Psoas muscle (tissue), 8 donors: ENCODE results near the gene RIBC2. TPM values are rescaled to one million over a fixed set of nuclear protein-coding genes. Genes with fewer than 3 reads are reported as not detected.
A peak's percentile ranks its signal among the peaks of the same experiment; 100 is the strongest.

Source experiments
- ATAC-seq, 4 donors: fragments of 200-7000 bp; cut with Tn5 transposase; one replicate each; pipeline ENCODE4 v1.9.1; 2020; ENCODE audit warnings: moderate library complexity in 3 of 4, mild to moderate bottlenecking in 2 of 4
- DNase-seq, 2 donors: peaks; one replicate each; pipeline ENCODE4 v3.0.0-alpha.2; 2020
- H3K27ac ChIP-seq: fragments of 200-600 bp; one replicate; pipeline ENCODE4 v1.8.0; 2022
- H3K27me3 ChIP-seq, 3 donors: fragments of 200-600 bp in 1 of 3; one replicate each; pipeline versions ENCODE4 v1.6.1 to v1.8.0; 2013 to 2022; ENCODE audit warnings: low read length in 2 of 3, mild to moderate bottlenecking in 2 of 3, moderate library complexity in 1 of 3; ENCODE audit not compliant: insufficient read depth in 3 of 3
- H3K36me3 ChIP-seq, 2 donors: fragments of 200-600 bp in 1 of 2; one replicate each; pipeline versions ENCODE4 v1.6.1 to v1.8.0; 2013 to 2022; ENCODE audit warnings: low read depth in 1 of 2, mild to moderate bottlenecking in 1 of 2, moderate library complexity in 1 of 2; ENCODE audit not compliant: insufficient read depth in 1 of 2
- H3K4me1 ChIP-seq: fragments of 200-600 bp; one replicate; pipeline ENCODE4 v1.8.0; 2022
- H3K4me3 ChIP-seq: fragments of 200-600 bp; one replicate; pipeline ENCODE4 v1.8.0; 2022; ENCODE audit warnings: mild to moderate bottlenecking
- H3K9me3 ChIP-seq: fragments of 200-600 bp; one replicate; pipeline ENCODE4 v1.8.0; 2022
- WGBS, 3 donors: extraction: QIAGEN DNeasy Blood & Tissue Kit; methylation state at CpG; one replicate each; pipeline versions ENCODE4 v1.1.6 to v1.1.7; 2013; 5-methylcytosine and 5-hydroxymethylcytosine counted together
- intact Hi-C, 2 donors: fragments of 100-400 bp; cut with DNase I; formaldehyde crosslinking; loops; one replicate each; pipeline versions ENCODE4 v1.11.0 to v1.14.2; 2022
- polyA plus RNA-seq, 3 donors: library from polyadenylated mRNA; stranded (reverse); fragments of 200-250 nt; gene quantifications; one replicate each; pipeline ENCODE4 v1.2.3, GENCODE V29; 2013
- total RNA-seq, 4 donors: library from RNA; stranded (reverse); fragmentation: NEBNext Ultra II Directional in 2 of 4; extraction: Animal tissue kit (Norgen Biotek cat#: 25700) in 2 of 4; gene quantifications; one replicate each; pipeline versions ENCODE4 v1.2.1 to v1.2.4, GENCODE V29; 2021 to 2023
- TF ChIP-seq, protein P1 (sequence below): fragments of 200-600 bp; IDR thresholded peaks from one replicate; pipeline ENCODE4 v1.8.0; 2022; ENCODE audit warnings: antibody characterized with exemption
- donor health status: healthy with polysubstance abuse.
- donor health status: DM: no; HTN: no; CAD: no; lungs with moderate emphysema.
- donor health status: Bipolar disorder and iron deficiency.
- donor health status: healthy.
- donor health status: DM: yes; HTN: yes; CAD: no.
- donor health status: DM: no; HTN: no; CAD: no.
- donor health status: DM: no; HTN: no; CAD: no.
- donor health status: DM: yes; HTN: yes; CAD: no.

Gene RIBC2
- total and polyA plus RNA-seq, 7 donors = 0.04 TPM; not detected in 6

DNA sequence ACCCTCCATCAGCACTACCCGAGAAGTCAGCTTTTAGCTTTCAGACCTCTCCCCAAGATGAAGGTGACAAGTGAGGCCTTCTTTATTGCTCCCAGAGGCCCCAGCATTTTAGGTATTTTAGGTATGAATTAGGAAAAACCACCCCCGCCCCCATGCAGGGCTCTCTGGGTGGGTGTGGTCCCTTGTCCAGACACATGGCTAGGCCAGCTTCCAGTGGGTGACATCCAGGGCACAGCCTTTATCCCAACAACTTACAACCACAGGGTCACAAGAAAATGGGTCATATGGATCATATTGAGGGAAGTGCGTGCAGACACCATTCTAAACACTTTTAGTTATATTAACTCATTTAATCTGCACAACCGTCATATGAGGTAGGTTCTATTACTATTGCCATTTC is 42.1 kb downstream of the RIBC2 start:
- DNase-seq = peak in 1 of 2 donors; percentile 29
- TF ChIP-seq, protein P1, sequence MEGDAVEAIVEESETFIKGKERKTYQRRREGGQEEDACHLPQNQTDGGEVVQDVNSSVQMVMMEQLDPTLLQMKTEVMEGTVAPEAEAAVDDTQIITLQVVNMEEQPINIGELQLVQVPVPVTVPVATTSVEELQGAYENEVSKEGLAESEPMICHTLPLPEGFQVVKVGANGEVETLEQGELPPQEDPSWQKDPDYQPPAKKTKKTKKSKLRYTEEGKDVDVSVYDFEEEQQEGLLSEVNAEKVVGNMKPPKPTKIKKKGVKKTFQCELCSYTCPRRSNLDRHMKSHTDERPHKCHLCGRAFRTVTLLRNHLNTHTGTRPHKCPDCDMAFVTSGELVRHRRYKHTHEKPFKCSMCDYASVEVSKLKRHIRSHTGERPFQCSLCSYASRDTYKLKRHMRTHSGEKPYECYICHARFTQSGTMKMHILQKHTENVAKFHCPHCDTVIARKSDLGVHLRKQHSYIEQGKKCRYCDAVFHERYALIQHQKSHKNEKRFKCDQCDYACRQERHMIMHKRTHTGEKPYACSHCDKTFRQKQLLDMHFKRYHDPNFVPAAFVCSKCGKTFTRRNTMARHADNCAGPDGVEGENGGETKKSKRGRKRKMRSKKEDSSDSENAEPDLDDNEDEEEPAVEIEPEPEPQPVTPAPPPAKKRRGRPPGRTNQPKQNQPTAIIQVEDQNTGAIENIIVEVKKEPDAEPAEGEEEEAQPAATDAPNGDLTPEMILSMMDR = no peak
- no peaks in the 10 kb centered on the region for H3K9me3 ChIP-seq
- H3K36me3 ChIP-seq = no peaks in the 10 kb centered on the region
- intact Hi-C loops = no loop called here
- 92% methylated on average over 4 of the region's 4 CpGs for WGBS, 3 donors
- ATAC-seq = no peak
- H3K4me3 ChIP-seq = no peak overlapping the region
- no peaks in the 10 kb centered on the region for H3K4me1 ChIP-seq
- H3K27ac ChIP-seq = no peak overlapping the region
- H3K27me3 ChIP-seq = peaks cover 0 to 1% (median 0%) of the 10 kb centered on the region in 3 donors

DNA sequence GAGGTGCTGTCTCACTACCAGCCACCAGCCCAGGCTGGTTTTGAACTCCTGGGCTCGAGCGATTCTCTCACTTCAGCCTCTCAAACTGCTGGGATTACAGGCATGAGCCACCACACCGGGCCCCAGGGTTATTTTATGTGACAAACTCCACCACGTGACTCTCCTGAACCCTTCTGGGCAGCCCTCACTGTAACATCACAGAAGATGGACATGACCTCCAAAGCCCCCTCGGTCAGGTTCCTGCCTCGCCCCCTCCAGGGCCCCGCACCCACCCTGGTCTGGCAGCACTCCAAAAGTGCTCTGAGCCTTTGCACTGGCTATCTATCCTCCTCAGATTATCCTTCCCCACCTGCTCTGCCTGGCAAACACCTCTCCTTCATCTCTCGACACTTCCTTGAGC is 43.3 kb downstream of the RIBC2 start:
- no peaks in the 10 kb centered on the region for H3K4me1 ChIP-seq
- TF ChIP-seq, protein P1 = no peak
- peak in 1 of 2 donors; percentile 32 for DNase-seq

DNA sequence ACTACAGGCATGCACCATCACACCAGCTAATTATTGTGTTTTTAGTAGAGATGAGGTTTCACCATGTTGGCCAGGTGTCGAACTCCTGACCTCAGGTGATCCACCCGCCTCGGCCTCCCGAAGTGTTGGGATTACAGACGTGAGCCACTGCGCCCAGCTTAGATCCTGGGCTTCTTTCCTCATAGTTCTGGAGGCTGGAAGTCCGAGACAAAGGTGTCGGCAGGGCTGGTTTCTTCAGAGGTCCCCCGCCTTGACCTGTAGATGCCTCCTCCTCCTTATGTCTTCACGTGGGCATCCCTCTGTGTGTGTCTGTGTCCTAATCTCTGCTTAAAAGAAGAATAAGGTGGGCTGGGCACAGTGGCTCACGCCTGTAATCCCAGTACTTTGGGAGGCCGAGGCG is 45.0 kb downstream of the RIBC2 start:
- TF ChIP-seq, protein P1 = no peak
- peaks cover 0 to 1% (median 0%) of the 10 kb centered on the region in 3 donors for H3K27me3 ChIP-seq
- ATAC-seq = no peak

More for the DNA sequence above, 43.3 kb downstream of the RIBC2 start:
- peaks cover 0 to 1% (median 0%) of the 10 kb centered on the region in 3 donors for H3K27me3 ChIP-seq
- H3K27ac ChIP-seq = no peak overlapping the region
- H3K36me3 ChIP-seq = no peaks in the 10 kb centered on the region
- 85 to 94% (median 90%) methylated on average over 8 of the region's 8 CpGs for WGBS, 3 donors
- no peak for ATAC-seq
- no peaks in the 10 kb centered on the region for H3K9me3 ChIP-seq
- intact Hi-C loops = no loop called here
- H3K4me3 ChIP-seq = no peak overlapping the region

DNA sequence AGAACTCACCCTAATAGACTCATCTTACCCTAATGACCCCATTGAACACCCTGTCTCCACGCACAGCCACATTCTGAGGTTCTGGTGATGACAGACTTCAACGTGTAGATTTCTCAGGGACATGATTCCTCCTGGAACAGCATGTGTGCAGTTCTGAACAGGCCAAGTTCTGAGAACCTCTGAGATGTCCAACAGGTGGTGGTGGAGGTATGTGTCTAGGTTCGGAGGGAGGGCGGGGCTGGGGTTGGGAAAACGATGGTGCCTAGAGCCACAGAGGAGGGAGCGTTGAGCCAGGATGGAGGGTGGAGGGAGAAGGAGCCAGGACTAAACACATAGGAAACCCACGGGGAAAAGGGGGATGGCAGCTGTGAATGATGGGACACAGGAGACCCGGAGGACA is 45.7 kb downstream of the RIBC2 start:
- H3K4me3 ChIP-seq = no peak overlapping the region
- no peaks in the 10 kb centered on the region for H3K4me1 ChIP-seq
- 87 to 88% (median 87%) methylated on average over 8 of the region's 8 CpGs for WGBS, 3 donors
- ATAC-seq (no peak), DNase-seq (peak in 1 of 2 donors; percentile 1)
- intact Hi-C loops = no loop called here
- H3K27me3 ChIP-seq = peaks cover 0 to 1% (median 0%) of the 10 kb centered on the region in 3 donors
- H3K9me3 ChIP-seq = no peaks in the 10 kb centered on the region
- H3K36me3 ChIP-seq = no peaks in the 10 kb centered on the region
- no peak overlapping the region for H3K27ac ChIP-seq
- TF ChIP-seq, protein P1 = no peak

More for the DNA sequence above, 45.0 kb downstream of the RIBC2 start:
- 97 to 98% (median 97%) methylated on average over 13 of the region's 13 CpGs for WGBS, 3 donors
- Histone ChIP-seq H3K4me3 (no peak overlapping the region), H3K4me1 (no peaks in the 10 kb centered on the region), H3K9me3 (no peaks in the 10 kb centered on the region), H3K27ac (no peak overlapping the region), H3K36me3 (no peaks in the 10 kb centered on the region)
- intact Hi-C loops = no loop called here
- peak in 1 of 2 donors; percentile 34 for DNase-seq
